GM19452 (cell line): ENCODE data around the gene ZNF135.

ENCODE experiments used
- ATAC-seq: cut with Tn5 transposase; IDR thresholded peaks from one replicate; pipeline ENCODE4 v1.9.1; 2021; ENCODE audit not compliant: unreplicated experiment

Gene ZNF135

DNA sequence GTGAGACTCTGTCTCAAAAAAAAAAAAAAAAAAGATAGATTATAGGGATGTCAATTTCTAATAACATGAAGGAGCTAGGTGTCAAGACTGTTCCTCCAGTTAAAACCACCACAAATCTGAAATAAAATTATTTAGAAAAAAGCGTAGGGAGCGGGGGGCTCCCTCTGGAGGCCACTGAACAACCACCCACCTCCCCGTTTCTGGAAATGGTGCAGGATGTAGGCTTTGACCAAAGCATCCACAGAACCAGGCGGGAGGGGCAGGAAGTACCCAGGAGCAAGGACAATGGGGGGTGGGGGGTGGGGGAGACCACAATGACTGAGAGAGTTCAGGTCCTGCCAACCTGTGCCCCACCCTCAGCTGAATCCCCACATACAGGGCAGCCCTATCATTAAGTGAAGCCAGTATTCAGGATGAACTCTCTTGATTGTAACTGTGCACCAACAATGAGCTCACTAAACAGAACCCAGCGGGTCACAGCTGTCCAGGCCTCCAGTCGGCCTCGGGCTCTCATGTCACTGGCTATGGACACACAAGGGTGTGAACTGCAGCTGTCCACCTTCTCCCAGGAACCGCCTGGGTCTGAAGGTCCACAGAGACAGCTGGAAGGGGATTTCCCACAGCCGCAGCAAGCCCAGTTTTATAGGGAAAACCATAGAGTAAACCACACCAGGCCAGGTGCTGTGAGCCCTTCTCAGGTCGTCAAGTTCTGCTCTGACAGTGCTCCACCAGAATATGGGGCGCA is 32.3 kb downstream of the ZNF135 start:
- no peak for ATAC-seq

DNA sequence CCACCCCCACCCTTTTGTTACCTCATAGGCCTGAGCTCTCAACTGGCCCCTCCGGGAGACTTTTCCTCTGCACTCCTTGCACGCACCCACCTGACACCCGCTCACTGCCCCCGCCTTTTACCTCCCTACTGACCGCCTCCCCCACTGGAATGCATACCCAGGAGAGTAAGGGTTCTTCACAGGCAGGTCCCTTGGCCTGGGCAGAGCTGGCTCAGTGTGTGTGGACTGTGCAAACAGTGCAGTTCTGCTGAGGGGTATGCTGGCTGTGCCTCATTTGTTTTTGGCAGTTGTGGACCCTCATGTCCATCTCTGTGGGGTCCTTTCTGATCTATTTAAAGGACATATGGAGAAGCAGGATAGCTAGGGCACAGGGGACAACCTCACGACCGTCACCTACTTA is 34.0 kb downstream of the ZNF135 start:
- ATAC-seq, result no peak

DNA sequence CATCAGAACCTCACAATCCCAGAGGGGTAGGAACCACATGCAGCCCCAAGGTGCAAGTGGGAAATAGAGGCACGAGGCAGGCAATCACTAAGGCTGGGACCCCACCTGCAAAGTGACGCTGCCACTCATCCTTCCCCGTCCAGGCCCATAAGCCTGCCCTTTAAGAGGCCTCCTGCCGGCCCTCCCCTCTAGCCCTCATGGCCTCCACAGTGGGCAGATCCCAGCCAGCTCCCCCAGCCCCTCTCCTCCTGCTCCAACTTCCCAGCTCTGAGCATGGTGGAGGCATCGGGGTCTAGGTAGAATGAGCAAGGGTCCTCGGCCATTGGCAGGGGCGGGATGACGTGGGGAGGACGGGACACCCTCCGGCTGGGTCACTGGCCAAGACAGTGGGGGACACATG is 36.2 kb downstream of the ZNF135 start:
- no peak for ATAC-seq

DNA sequence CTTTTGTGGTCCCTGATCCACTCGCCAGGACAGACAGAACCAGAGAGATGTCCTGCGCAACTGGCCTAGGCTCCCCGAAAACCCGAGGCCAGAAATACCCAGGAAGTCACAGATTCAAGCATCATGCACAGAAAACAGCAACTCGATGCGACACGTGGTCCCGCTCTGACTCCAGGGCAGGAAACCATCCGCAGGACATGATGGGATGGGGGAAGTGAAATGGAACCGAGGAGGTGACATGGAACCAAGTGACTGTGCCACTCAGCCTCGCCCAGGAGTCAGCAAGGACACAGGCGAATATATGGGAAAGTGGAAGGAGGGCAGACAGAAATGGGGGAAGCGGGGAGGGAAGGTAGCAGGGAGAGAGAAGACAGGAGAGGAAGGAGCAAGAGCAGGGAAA is 37.8 kb downstream of the ZNF135 start:
- no peak for ATAC-seq

DNA sequence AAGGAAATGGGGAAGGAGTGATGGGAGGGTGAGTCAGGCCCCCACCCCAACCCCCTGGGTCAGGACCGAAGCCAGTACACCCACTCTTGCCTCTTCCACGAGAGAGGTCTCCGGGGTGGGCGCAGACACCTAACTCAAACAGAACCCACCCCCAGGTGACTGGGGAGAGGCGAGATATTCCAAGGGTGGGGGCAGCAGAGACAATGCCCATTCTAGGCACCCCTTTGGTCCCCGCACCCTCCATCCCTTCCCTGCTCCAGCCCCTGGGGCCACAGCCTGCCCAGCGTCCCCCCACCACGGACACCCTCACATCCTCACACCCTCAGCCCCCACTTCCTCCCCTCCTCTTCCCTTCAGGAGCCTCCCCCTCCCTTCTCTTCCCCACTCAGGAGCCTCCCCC is 38.3 kb downstream of the ZNF135 start:
- ATAC-seq, result no peak

DNA sequence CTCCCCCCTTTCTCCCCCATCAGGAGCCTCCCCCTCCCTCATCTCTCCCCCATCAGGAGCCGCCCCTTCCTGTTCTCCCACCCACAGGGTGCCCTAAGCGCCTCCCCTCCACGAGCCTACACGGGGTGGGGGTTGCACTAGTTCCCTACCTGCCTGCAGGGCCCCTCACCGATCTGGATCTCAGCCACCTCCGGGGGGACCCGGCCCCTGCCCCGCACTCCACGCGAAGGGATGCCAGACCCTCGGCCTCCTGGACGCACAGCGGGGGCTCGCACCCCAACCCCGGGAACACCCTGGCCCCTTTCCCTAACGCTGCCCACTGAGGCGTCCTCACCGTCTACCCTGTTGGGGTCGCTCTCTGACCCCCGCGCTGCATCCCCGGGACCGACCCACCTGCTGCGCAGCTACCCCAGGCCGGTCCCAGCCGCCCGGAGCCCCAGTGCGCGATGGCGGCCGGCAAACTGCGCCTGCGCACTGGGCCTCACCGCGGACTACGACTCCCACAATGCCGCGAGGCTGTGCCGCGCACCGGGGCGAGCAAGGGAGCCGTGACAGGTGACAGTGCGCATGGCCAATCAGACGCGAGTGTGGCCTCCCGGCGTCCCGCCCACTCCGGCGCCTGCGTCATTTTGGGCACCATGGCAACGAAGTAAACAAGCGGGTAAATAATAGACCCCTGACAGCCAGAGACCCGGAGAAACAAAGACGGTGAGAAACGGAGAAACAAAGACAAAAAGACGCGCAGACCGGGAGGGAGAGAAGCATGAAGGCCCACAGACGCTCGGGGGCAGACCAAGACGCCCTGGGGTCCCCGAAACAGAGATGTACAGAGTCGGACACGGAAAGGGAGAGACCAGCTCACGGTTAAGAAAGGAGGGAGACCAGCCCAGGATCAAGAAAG is 38.9 kb downstream of the ZNF135 start, which contains the start of gene ZSCAN18:
TSS of gene ZSCAN18 (minus strand) at position 451 of the 901 bp plus-strand sequence. CDS start 7,964 bp downstream, outside the sequence.
- ATAC-seq, result no peak

DNA sequence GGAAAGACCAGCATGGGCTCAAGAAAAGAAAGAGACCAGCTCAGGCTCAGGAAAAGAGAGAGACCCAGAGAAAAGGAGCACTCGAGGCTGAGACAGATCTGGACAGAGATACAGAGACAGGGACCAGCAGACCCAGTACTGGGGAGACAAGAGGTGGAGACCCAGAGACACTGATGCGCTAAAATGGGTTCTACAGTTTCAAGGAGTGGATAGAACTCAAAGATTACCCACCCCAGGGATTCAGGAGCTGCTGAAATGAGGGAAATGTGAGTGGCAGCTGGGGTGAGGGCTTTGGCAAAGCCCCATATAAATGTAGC is 39.6 kb downstream of the ZNF135 start:
- no peak for ATAC-seq

DNA sequence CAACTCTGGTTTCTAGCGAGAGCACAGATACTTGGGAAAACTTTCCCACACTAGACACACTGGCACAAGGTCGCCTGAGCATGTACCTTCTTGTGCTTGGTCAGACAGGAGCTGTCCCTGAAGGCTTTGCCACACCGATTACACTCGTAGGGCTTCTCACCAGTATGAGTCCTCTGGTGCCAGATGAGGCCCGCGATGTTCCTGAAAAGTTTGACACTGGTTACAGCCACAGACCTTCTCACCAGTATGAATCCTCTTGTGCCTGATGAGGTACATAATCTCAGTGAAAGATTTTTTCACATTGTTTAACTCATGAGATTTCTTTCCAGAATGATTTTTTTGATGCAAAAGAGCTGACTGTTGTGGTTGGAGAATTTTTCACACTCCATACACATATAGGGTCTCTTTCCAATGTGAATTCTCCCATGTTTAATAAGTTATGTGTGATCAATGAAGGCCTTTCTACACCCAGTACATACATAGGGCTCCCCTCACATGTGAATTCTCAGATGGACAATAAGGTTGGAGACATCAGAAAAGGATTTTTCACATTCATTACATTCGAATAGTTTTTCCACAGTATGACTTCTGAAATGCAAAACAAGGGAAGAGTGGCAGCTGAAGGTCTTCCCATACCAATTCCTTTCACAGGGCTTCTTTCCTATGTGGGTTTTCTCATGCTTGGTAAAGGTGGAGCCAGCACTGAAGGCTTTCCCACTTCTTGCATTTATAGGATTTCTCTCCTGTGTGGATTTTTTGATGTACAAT is 48.9 kb downstream of the ZNF135 start:
- no peak for ATAC-seq

DNA sequence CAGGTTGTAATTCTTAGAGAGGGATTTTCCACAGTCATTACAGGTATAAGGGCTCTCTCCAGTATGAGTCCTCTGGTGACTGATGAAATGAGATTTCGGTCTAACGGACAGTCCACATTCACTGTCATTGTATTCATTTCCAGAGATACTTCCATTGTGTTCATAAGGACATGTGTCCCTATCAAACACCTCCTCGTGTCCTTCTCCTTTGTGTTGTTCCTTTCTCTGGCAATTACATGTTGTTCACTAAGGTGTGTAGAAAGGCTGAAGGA is 49.4 kb downstream of the ZNF135 start:
- ATAC-seq, result no peak

DNA sequence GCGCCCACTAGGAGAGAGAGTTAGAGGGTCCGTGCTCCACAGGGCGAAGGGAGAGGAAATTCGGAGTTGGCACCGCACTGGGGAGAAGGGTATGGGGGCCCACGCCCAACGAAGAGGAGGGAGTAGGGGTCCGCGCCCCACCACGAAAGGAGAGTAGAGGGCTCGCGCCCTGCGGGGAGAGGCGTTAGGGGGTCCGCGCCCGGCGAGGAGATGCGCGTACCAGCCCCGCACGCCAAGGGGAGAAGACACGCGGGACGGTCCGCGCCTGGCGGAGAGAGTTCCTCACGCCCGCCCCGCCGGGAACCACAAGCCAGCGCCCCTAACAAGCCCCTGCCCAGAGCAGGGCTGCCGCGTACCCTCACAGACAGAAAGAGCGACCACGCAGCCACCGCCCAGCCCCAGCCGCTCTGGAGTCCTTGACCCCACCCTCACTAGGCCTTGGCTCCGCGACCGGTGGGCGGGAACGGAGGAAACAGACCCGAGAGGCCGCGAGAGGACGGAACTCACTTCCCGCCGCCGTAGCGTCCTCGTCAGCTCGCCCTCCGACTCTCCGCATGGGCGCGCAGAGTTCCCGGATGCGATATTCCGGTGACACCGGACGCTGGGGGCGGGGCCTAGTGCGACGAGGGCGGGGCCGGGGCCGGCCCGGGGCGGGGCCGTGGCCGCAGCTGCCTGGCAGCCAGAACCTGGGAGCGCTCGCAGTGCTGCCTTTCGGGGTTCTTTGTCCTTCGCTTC is 58.9 kb downstream of the ZNF135 start:
- no peak for ATAC-seq

DNA sequence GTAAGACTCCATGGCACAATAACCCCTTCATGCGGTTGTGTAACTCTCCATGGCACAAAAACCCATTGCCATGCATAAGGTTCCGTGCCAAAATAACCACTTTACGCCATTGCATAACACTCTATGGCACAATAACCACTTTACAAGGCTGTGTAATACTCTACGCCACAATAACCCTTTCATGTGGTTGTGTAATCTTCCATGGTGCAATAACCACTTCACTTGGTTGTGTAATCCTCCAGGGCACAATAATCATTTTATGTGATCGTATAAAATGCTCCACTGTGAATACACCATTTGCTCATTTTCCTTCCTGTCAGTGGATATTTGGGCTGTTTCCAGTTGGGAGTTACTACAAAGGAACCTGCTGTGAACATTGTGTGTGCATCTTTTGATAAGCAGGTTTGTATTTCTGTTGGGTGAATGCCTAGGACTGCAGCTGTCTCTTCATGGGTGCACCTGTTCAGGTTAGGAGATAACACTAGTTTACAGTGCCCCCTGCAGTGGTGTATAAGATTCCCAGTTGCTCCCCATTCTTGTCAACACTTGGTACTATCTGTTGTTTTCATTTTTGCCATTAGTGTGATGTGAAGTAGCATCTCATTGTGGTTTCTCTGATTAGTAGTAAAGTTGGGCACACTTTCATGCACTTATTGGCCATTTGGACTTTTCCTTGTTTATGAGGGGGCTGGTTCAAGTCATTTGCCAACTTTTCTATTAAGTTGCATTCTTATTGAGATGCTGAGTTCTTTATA is 60.1 kb downstream of the ZNF135 start:
- no peak for ATAC-seq
